Mononuclear cell (primary cell): Measurements from ENCODE around the gene PDGFD. TPM values are rescaled to one million over a fixed set of nuclear protein-coding genes. Genes with fewer than 3 reads are reported as not detected.

Source experiments
- H3K27me3 ChIP-seq: 2 replicates; pipeline ENCODE4 v1.6.0; 2011; ENCODE audit warnings: low read length, control low read depth; ENCODE audit not compliant: insufficient read depth
- H3K4me1 ChIP-seq: 2 replicates; pipeline ENCODE4 v1.5.1; 2011; ENCODE audit warnings: mild to moderate bottlenecking, low read length, control low read depth; ENCODE audit not compliant: insufficient read depth
- H3K4me3 ChIP-seq: 2 replicates; pipeline ENCODE4 v1.5.1; 2011; ENCODE audit warnings: mild to moderate bottlenecking, low read length, moderate library complexity
- H3K9me3 ChIP-seq: 2 replicates; pipeline ENCODE4 v1.5.1; 2011; ENCODE audit warnings: low read depth, mild to moderate bottlenecking, control low read depth, low read length
- total RNA-seq: library from RNA; depleted of rRNA; stranded (reverse); fragments of >200 nt; gene quantifications from one replicate; pipeline ENCODE4 v1.2.3, GENCODE V29; 2012

Gene PDGFD
- total RNA-seq, 1 donor: 3.4 TPM

DNA sequence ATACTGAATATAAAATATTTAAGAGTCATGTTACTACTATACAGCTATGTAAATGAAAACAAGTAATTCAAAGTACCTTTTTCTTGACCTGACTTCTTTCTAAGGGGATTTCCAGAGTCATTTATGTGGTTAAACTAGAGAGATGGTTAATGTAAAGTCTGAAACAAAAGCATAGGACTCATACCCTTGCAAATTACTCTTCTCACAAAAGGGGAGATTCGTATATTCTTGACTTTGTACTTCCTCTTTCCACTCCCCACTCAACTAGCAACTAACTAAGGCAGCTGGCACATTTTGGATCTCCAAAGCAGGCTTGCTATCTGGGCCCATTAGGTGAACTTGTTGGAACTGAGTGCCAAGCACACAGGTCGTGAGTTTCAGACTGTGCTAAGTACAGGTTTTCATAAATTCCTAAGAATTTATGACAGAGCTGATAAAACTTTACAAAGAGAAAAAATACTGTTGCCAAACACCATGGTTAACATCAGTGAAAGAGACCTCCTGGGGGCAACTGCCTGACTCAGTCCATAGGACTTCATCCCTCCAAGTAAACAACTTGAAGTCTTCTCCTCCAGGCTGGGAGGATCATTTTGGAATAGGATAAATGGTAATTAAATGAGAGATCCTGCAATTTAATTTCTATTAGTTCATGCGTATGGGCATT is 204.5 kb downstream of the PDGFD start:
- Histone ChIP-seq H3K4me1 (no peaks in the 10 kb centered on the region), H3K4me3 (no peak overlapping the region), H3K27me3 (no peaks in the 10 kb centered on the region), H3K9me3 (no peaks in the 10 kb centered on the region)

DNA sequence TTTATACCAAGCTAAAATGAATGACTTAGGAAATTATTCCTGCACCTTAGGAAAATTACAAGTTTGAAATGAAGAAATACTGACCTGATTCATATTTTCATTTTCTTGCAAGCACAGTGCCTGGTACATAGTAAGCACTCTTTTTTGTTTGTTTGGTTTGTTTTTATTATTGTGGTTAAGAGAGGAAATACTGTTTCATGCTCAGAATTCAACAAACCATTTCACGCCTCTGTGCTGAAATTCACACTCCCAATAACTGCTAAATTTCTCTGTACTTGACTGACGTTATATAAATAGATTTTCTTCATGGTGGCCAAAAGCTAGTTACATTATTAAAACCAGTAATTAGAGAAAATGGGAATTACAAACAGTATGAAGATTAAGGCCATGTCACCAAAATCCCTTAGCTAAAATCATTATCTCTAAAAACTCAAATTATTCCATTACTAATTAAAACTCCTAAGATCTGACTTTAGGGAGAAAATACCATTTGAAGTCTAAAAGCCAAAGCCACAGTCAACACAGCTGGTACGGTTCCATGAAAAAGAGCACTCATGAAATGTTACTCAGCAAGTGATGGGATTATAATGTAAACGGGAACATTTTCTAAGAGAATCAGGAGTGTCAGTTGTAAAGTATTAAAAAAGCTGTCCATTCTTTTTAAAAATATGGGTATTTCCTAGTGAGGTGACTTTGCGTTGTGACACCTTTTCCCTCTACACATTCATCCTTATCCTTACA is 205.3 kb downstream of the PDGFD start:
- Histone ChIP-seq H3K4me3 (no peak overlapping the region), H3K9me3 (no peaks in the 10 kb centered on the region), H3K4me1 (no peaks in the 10 kb centered on the region), H3K27me3 (no peaks in the 10 kb centered on the region)

DNA sequence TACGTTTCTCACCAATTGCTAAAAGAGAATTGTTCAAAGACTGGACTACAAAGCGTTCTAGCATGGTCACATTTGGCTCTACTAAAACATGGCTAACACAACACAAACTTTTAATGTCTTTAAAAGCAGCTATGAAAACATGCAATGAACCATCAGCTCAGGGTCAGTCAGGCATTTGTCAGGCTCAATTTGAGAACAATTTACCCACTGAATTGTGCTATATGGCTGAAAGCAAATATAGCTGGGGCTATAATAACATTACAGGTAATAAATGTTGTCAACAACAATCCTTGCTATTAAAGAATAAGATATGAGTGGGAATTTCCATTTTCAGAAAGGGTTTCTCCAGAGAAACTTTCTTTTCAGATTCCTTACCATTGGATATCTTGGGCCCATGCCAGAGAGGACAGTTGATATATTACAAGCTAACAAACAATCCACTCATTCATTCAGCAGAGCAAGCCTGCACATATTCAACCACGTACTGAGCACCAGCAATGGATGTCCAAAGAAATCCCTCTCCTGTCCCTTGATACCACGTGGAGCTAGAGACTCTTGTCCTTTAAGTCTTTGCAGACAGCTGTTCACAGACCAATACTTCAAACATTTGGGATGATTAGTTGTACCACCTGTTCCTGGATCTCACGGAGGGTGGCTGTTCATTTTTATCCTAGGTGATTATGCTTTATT is 210.0 kb downstream of the PDGFD start:
- no peak overlapping the region for H3K4me3 ChIP-seq
- H3K4me1 ChIP-seq: no peaks in the 10 kb centered on the region
- no peaks in the 10 kb centered on the region for H3K9me3 ChIP-seq
- H3K27me3 ChIP-seq: no peaks in the 10 kb centered on the region

GRCh38 chr11:103949781-103950180 is 214.2 kb downstream of the PDGFD start:
- Histone ChIP-seq H3K9me3 (no peaks in the 10 kb centered on the region), H3K27me3 (no peaks in the 10 kb centered on the region), H3K4me1 (no peaks in the 10 kb centered on the region), H3K4me3 (no peak overlapping the region)

DNA sequence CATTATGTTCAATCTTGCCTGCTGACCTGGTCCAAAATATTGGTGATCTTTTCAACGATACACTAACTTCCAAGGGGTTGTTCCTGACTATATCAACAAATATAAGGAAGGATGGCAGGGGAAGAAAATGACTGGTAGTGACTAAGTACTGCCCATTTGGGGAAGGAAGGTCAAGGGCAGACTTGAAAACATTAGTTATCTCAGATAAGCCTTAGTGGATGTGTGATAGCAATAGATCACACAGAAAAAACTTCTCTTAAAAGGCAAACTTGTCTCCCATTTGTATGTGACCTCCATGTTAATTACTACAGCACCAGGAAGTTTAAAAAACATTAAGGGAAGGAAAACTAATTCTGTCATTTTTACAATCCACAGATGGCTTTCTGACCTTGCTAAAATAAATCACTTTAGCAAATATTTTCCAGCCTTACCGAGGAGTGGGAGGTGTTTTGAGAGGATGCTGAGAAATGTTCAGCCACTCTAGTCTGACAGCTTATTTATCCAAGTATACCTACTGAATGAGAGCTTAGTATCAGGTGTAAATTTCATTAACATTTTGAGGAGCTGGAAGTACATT is 215.7 kb downstream of the PDGFD start:
- Histone ChIP-seq H3K4me1 (no peaks in the 10 kb centered on the region), H3K4me3 (no peak overlapping the region), H3K27me3 (no peaks in the 10 kb centered on the region), H3K9me3 (no peaks in the 10 kb centered on the region)

- Histone ChIP-seq H3K4me1 (no peaks in the 10 kb centered on the region), H3K27me3 (no peaks in the 10 kb centered on the region), H3K4me3 (no peak overlapping the region), H3K9me3 (no peaks in the 10 kb centered on the region)
Observed at GRCh38 chr11:103947546-103947919, 216.4 kb downstream of the PDGFD start.

DNA sequence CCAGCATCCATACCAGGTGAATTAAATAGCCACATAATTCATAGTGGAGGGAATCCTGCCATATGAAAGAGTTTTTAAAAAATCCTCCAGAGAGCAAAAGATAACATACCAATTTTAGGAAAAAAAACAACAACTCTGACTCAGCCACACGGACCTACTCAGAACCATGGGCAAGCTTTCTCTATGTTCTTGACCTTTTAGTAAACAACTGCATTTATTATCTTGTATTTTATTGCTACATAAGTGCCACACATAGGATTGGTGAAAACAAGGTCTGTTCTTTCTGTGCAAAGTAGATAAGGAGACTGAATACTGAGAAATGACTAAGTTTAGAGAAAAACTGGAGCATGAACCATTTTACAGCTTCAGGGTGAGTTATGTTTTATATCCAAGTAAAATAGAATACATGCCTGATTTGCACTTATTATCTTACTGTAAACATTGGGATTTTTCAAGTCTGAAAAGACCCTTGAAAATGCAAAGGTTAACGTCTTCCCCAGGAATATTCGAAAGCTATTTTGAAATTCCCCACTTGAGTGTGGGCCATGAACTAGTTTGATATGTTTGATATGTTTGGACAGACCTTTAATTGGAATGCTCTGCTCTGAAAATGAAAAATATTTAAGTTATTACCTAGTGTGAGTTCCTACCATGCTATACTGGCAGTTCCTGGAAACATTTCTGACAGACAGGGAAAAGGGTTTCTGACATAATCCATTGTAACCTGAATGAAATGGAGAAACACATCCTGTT is 217.0 kb downstream of the PDGFD start:
- Histone ChIP-seq H3K27me3 (no peaks in the 10 kb centered on the region), H3K4me1 (no peaks in the 10 kb centered on the region), H3K9me3 (no peaks in the 10 kb centered on the region), H3K4me3 (no peak overlapping the region)

- H3K9me3 ChIP-seq: no peaks in the 10 kb centered on the region
- H3K4me3 ChIP-seq: no peak overlapping the region
- H3K4me1 ChIP-seq: no peaks in the 10 kb centered on the region
- no peaks in the 10 kb centered on the region for H3K27me3 ChIP-seq
Observed at GRCh38 chr11:103944251-103944940, 219.6 kb downstream of the PDGFD start.

GRCh38 chr11:103942646-103943045 is 221.3 kb downstream of the PDGFD start:
- H3K4me1 ChIP-seq: no peaks in the 10 kb centered on the region
- H3K27me3 ChIP-seq: no peaks in the 10 kb centered on the region
- no peaks in the 10 kb centered on the region for H3K9me3 ChIP-seq
- no peak overlapping the region for H3K4me3 ChIP-seq

DNA sequence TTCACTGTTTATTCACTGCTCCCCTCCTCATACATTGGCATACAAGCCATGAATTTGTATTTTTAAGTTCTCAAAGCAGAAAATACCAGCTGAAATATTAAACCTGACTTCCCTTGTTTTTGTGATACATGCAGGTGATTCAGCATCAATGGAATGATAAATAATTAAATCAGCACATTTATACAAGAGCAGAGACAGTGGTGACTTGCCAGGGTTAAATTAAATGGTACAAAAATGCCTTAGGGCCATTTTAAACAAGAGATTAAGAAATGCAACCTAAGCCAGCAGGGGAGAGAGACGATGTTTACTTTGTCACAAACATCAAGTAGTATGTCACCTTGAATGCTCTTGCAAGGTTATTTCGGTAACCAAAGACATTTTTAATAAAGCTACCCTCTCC is 223.4 kb downstream of the PDGFD start:
- Histone ChIP-seq H3K4me3 (no peak overlapping the region), H3K4me1 (no peaks in the 10 kb centered on the region), H3K9me3 (no peaks in the 10 kb centered on the region), H3K27me3 (no peaks in the 10 kb centered on the region)

- no peaks in the 10 kb centered on the region for H3K27me3 ChIP-seq
- no peaks in the 10 kb centered on the region for H3K9me3 ChIP-seq
- no peak overlapping the region for H3K4me3 ChIP-seq
- H3K4me1 ChIP-seq: no peaks in the 10 kb centered on the region
Observed at GRCh38 chr11:103939694-103940093, 224.3 kb downstream of the PDGFD start.

- Histone ChIP-seq H3K4me1 (no peaks in the 10 kb centered on the region), H3K27me3 (no peaks in the 10 kb centered on the region), H3K9me3 (no peaks in the 10 kb centered on the region)
Observed at GRCh38 chr11:103936059-103936458, 227.9 kb downstream of the PDGFD start.

DNA sequence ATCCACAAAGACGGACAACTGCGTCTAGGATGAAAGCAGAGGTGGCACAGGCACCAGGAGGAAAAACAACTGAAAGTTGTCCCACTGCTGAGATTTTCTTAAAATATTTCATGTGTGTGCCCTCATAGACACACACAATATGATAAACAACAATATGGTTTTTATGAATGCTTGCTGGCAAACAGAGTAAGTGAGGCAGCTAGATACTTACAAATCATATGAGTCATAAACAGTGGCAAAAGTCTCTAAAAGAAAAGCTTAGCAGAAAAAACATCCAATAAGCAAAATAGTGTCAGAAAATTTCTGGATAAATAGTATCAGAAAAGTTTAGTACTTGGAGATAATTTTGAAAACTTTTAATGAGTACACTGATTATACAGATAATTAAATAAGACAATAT is 228.7 kb downstream of the PDGFD start:
- Histone ChIP-seq H3K4me1 (no peaks in the 10 kb centered on the region), H3K27me3 (no peaks in the 10 kb centered on the region), H3K4me3 (no peak overlapping the region), H3K9me3 (no peaks in the 10 kb centered on the region)

More at GRCh38 chr11:103936059-103936458, 227.9 kb downstream of the PDGFD start:
- no peak overlapping the region for H3K4me3 ChIP-seq

GRCh38 chr11:103929170-103929903 is 234.6 kb downstream of the PDGFD start:
- Histone ChIP-seq H3K27me3 (no peaks in the 10 kb centered on the region), H3K4me3 (no peak overlapping the region), H3K9me3 (no peaks in the 10 kb centered on the region), H3K4me1 (no peaks in the 10 kb centered on the region)
